Fibroblast of villous mesenchyme (primary cell): Measurements from ENCODE around the gene FAM209B. TPM values are rescaled to one million over a fixed set of nuclear protein-coding genes. Genes with fewer than 3 reads are reported as not detected.
"Not testable (repeated sequence)": the region's sequence is repeated elsewhere in the genome, so short reads cannot be mapped to it uniquely, and the experiment has no call there.

Source experiments
- DNase-seq: peaks from one replicate; pipeline ENCODE4 v3.0.0-alpha.2; 2010; ENCODE audit warnings: low read depth
- H3K4me3 ChIP-seq: 2 replicates; pipeline ENCODE4 v1.5.1; 2011; ENCODE audit warnings: low read depth, mild to moderate bottlenecking, low read length
- total RNA-seq: library from RNA; depleted of rRNA; stranded (reverse); fragments of >200 nt; gene quantifications from 2 replicates; pipeline ENCODE4 v1.2.3, GENCODE V29; 2012
- TF ChIP-seq, protein P1 (sequence below): IDR thresholded peaks from 2 replicates; pipeline ENCODE4 v1.5.1; 2012; ENCODE audit warnings: low read depth, mild to moderate bottlenecking, low read length; ENCODE audit not compliant: insufficient read depth

The FAM209B gene, protein sequence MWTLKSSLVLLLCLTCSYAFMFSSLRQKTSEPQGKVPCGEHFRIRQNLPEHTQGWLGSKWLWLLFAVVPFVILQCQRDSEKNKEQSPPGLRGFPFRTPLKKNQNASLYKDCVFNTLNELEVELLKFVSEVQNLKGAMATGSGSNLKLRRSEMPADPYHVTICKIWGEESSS
- not detected in 2 replicates for total RNA-seq

DNA sequence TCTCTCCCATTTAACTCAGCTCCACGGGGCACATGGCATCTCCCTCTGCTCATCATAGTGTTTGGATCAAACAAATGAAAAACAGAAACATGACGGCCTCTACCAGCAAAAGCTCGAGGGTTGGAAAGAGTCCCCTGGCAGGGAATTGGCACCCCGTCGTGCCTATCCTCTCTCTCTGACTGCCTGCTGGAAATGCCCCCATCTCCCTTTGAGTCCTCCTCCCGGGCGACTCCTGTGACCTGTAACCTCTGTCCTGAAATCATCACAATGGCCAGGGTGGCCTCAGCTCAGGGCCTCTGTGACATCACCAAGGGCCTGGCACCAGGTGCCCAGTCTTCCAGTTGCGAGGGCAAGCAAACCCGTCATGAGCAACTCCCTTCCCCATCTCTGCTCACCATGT, at the start of gene FAM209B:
Gene FAM209B (plus strand): TSS at position 301 of the 400 bp plus-strand sequence. CDS start 96 bp downstream, at position 397.
- DNase-seq, H3K4me3 ChIP-seq: not testable (repeated sequence)

DNA sequence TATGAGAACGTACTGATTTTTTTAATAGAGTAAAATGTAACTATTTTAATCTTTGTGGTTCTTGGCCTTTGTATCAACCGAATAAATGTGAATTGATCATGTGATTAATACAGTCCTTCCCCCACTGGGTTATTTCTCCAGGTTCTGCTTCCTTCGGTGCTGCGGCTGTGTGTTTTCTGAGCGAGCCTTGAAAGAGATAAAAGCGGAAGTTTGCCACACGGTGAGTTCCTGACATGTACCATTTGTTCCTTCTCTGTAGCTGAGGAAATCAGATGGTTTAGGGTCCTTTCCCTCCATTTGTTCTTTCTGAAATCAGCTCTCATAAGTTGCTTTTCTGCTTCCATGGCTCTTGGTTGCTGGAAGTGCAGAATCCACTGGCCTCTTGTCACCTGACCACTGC, 49.1 kb upstream of the FAM209B start:
- TF ChIP-seq, protein P1, sequence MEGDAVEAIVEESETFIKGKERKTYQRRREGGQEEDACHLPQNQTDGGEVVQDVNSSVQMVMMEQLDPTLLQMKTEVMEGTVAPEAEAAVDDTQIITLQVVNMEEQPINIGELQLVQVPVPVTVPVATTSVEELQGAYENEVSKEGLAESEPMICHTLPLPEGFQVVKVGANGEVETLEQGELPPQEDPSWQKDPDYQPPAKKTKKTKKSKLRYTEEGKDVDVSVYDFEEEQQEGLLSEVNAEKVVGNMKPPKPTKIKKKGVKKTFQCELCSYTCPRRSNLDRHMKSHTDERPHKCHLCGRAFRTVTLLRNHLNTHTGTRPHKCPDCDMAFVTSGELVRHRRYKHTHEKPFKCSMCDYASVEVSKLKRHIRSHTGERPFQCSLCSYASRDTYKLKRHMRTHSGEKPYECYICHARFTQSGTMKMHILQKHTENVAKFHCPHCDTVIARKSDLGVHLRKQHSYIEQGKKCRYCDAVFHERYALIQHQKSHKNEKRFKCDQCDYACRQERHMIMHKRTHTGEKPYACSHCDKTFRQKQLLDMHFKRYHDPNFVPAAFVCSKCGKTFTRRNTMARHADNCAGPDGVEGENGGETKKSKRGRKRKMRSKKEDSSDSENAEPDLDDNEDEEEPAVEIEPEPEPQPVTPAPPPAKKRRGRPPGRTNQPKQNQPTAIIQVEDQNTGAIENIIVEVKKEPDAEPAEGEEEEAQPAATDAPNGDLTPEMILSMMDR = no peak
- no peak for DNase-seq

DNA sequence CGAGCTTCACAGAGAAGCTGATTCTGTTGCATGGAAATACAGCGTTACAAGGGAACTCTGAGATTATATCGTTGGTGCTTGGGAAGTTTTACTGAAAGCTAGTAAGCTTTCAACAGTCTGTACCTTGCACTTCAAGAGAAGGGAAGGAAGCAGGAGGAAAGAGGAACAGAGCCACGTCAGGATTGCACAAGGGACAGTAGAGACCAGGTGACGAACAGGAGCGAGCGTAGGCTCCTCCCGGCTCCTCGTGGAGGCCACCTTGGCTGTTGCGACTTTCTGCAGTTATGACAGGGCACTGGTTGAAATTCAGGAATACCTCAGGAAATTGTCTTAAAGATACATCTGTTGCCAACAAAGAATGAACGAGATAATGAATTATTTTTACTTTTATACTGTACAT, 45.8 kb upstream of the FAM209B start:
- DNase-seq = no peak
- TF ChIP-seq, protein P1 = no peak
- H3K4me3 ChIP-seq = no peak overlapping the region

More for the DNA sequence above, 49.1 kb upstream of the FAM209B start:
- no peak overlapping the region for H3K4me3 ChIP-seq

DNA sequence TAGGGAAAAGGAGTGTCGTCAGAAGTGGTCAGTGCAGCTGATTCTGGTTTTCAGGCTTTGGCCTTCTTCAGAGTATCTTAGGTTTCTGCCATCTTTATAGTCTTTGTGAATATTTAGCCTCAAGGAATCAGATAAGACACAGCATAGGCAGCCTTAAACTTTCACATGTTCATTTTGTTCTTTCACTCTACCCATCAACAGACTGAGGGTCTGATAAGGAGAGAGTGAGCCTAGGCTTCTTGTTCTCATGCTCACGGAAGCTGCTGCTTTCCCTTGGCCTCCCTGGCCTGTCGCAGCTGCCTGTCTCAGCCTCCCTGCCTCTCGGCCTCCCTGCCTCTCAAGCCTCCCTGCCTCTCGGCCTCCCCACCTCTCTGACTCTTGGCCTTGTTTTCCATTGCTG, 44.5 kb upstream of the FAM209B start:
- DNase-seq = no peak
- H3K4me3 ChIP-seq = no peak overlapping the region
- TF ChIP-seq, protein P1 = no peak

DNA sequence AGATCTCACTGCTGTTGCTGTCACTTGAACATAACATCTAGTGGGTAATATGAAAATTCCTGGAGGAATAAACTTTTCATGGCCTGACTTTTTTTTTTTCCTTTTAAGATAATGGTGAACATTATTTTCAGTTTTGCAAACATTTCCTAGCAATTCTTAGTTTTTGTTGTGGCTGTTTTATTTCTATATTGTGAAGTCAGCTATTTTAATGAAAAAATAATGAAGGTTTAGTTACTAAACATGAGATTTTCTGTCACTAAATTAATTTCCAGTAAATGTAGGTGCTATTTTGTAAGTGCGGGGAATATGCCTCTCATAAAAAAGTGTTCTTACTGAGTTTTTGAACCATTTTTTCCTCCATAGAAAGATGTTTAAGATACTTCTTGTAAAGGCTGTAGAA, 31.9 kb upstream of the FAM209B start:
- no peak for DNase-seq
- TF ChIP-seq, protein P1 = no peak
- H3K4me3 ChIP-seq = no peak overlapping the region

DNA sequence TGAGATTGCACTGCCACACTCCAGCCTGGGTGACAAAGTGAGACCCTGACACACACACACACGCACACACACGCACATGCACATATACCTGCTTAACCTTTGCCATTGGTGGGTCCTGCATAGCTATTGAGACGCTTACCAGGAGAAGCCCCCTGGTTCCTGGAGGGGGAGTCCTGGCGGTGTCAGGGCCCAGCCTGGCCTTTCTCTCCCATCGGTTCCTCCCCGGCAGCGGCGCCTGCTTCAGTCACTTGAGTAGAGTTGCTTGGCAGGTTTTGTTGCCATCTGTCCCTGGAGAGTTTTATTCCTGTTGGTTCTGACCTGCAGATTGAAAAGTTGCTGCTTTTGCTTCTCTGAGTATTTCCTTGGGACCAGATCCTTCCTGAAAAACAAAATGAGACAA, 29.1 kb upstream of the FAM209B start:
- H3K4me3 ChIP-seq = no peak overlapping the region
- DNase-seq = no peak
- TF ChIP-seq, protein P1 = no peak

DNA sequence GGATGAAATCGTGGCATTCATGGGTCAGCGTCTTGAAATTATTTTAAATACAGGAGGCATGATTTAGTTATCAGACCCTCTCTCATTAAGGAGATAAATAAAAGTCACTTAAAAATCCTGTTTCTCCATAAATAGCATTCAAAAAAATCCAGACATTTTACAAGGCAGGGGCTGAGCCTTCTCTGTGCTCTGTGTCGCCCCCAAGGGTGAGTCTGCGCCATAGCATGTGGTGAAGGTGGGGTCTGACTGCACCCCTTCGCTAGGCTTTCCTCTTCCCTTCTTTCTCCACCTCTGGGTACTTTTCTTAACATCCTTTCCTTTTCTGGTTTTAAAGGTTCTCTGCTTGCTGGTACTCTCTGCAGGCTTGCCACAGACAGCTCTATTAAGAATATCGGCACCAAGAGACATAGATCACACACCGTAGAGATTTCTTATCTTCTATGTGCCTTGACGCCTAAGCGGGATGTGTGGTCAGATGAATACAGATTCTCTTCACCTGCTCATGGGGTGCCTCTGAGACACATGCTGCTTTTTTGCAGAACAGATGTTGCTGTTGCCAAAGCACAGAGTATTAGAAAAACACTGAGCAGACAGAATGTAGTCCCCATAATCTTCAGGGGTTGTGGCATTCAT, 28.6 kb upstream of the FAM209B start:
- DNase-seq = peak; percentile 5
- H3K4me3 ChIP-seq = no peak overlapping the region
- TF ChIP-seq, protein P1 = peak; percentile 61
